GM18507 (cell line): ENCODE data around the gene C16orf96.

Experiments used
- DNase-seq: peaks from one replicate; pipeline ENCODE4 v3.0.0; 2011; ENCODE audit warnings: low read depth; ENCODE audit not compliant: insufficient read length; ENCODE audit errors: extremely low spot score
- FAIRE-seq: peaks from 2 replicates; lab custom pipeline; 2011; peaks lifted over from hg19 to GRCh38; lab: Jason Lieb, UNC

The C16orf96 gene

DNA sequence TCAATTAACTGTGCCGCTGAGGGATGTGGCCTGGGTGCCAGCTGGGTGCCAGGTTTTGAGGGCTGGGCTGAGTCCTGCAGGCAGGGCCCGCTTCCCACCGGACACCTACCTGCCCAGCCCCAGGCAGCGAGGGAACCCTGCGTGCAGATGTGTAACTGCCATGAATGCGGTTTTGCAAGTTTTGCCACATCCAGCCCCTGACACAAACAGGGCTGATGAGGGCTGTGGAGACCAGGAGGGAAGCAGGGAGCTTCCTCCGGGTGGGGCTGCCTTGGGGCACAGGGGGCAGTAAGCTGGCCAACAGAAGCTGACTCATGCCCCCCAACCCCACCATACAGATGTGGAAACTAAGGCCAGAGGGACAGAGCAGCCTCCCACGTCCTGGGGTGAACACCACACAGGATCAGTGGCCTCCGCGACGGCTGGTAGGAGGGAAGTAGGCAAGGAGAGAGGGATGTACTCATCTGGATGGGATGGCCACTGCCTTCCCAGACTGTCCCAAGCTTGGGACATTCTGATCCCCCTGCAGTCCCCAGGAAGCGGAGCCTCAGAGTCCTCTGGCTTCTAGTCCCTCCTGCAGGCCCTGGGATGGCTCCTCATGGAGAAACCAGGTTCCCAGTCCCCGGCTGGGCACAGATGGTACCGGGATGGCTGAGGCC lies 57.0 kb downstream of the C16orf96 start:
- no peak for FAIRE-seq
- no peak for DNase-seq

DNA sequence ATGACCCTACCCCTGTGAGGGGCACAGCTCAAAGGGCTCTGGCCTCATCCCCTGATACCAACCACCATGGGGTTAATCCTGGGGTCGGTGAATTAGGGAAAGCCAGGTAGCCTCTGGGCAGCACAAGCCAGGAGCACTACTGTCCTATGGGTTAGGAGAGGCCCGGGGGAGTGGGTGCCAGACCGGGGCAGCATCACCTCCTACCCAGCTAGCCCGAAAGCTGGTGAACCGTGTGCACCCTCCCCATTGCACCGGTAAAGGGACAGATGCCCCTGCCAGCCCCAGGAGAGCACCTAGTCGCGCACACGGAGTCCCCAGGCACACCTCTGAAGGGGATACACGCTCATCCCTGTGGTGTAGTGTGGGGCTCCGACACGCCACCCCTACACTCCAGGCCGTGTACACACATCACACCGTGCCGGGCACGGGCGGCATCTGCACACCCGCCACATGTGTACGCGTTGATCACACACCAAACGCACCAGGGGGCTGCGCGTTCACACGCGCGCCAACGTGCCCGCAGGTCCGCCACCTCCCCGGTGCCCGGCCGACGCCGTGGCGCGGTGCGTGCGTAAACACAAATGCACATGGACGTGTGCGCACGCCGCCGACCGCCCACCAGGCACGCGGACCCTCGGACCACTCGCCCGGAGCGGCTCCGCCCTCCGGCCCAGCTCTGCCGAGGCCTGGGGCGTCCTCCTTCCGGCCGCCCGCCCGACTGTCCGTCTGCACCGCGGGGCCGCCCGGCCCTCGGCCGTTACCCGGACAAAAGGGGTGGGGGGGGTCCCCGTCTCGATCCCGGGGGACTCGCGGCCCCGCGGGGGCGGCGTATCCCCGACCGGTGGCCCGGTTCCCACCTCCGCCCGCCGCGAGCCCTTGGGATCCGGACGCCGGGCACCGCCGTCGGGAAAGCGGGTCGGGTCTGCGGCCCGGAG lies 57.8 kb downstream of the C16orf96 start:
- DNase-seq (no peak), FAIRE-seq (no peak)

DNA sequence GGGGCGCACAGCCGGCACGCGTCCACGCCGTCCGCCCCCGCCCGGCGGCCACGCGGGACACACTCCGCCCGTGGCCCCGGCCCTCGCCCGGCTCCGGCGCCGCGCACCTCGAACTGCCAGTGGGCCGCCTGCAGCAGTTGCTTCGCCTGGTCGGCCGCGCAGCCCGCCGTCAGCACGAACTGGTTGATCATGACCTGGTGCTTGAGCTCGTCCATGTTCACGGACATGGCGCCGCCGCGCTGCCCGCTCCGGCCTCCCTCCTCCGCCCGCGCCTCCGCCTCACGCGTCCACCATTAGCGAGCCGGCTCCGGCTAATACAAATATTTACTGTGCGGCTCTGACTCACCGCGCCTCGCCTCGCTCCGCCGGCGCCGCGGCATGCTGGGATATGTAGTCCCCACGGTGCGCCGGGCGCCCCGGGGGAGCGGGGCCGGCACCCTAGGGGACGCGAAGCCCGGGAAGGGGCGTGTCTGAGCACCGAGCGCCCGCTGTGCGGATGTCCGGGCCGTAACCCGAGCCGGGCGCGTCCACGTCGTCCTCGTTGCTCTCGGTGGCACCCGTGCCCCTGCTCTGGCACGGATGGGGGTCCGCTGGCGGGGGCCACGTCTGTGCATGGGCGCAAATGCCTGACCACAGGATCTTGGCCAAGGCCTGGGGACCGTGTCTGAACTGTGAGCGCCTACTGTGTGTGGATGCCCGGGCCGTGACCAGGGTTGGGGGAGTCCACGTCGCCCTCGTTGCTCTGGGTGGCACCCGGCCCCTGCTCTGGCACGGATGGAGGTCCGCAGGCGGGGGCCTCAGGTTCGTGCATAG lies 58.6 kb downstream of the C16orf96 start, which contains the start of gene UBALD1:
Gene UBALD1 (minus strand): TSS at position 318 of the 813 bp plus-strand sequence. CDS start 91 bp downstream, at position 227.
- FAIRE-seq (peak; percentile 95), DNase-seq (peak; percentile 81)

DNA sequence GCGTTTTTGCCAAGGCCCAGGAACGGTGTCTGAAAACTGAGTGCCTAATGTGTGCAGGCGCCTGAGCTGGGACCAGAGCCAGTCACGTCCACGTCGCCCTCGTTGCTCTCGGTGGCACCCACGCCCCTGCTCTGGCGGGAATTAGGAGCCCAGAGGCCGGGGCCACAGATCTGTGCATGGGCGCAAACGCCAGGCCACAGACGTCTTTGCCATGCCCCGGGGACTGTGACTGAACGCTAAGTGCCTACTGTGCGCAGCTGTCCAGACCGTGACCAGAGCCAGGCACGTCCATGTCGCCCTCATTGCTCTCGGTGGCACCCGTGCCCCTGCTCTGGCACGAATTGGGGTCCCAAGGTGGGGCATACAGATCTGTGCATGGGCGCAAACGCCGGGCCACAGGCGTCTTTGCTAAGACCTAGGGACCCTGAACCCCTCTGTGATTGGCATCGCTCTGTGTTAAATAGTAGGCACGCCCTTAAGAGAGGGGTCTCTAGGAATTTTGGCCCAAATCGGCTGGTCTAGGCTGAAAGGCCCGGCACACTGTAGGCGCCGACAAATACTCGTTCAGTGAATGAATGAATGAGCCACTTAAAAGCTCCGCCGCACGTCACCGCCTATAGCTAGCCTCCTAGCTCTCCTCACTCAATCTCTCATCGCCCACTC lies 59.4 kb downstream of the C16orf96 start:
- DNase-seq (no peak), FAIRE-seq (no peak)

DNA sequence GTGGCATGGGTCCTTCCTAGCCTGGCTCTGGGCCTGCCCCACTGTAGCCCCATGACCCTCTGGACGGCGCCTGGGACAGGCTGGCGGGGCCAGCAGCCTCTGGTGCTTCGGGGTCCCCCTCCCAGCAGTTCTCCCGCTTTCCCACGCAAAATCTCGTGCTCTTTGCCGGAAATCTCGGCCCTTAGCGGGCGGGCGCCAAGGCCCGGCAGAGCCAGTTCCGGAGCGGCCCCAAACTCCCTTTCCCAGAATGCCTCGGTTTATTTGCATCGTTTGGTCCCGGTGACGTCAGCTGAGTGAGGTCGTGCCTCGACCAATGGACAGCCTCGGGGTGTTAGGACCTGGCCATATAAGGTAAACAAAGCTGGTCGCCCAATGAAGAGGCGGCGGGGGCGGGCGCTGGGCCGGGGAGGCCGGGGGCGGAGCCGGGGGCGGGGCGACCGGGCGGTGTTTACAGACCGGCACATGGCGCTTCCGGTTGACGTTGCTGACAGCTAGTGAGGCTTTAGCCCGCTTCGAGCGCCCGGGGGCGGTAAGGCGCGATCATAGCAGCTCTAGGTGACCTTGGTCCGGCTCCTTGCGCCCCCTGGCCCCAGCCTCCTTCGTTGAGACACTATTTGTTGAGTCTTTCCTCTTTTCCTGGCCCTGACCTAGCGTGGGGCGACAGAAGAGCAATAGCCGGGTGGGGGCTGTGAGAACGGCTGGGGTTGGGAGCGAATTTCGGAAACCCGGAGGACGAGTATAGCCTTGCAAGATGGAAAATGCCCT lies 60.1 kb downstream of the C16orf96 start:
- DNase-seq (peak; percentile 93), FAIRE-seq (peak; percentile 99)

DNA sequence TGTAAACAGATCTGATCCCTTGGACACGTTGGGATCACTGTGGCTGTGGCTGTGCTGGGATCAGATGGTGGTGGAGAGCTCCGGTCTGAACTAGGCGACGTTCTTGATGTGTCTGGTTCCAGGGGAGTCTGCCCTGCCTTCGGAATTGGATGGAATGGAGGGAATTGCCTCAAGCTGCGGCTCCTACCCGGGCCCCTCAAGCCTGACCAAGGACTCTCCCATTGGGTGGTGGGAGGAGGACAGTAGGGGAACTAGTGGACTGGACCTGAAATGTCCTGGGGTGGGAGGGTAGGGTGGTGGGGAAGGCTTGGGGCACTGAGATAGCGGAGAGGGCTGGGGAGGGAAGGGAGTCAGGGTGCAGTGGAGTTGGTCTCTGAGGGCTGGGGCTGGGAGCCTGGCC lies 61.7 kb downstream of the C16orf96 start:
- FAIRE-seq: no peak
- DNase-seq: no peak

DNA sequence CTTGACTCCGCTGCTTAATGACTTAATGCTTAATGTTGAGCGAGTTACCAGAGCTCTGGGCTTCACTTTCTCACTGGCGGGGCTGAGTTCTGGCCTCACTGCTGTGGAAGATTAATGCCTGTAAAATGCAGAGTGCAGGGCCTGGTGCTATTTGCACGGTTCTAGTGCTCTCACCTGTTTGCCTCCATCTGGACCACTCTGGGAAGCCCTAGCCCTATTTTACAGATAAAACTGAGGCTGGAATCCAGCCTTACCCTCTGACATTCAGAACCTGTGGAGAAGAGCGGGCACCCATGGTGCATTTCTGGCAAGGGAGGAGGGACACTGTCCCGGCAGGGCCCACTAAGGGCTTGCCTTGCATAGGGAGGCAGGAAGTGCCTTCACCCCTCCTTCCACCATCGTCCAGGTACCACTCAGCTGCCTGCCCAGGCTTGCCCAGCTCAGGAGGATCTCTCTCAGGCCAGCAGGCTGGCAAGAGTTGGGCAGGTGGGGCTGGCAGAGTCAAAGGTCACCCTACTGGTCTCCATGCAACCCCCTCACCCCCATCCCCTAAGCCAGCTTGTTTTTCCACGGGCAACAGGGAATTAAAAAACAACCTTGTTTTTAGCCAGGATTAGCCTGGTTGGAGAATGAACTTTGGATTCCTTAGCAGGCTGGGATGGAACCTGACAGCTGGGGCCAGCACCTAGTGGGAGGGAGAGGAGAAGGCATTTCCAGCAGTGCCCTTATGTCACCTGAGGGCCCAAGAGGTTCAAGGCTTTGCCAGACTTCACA lies 62.7 kb downstream of the C16orf96 start:
- DNase-seq (no peak), FAIRE-seq (no peak)

DNA sequence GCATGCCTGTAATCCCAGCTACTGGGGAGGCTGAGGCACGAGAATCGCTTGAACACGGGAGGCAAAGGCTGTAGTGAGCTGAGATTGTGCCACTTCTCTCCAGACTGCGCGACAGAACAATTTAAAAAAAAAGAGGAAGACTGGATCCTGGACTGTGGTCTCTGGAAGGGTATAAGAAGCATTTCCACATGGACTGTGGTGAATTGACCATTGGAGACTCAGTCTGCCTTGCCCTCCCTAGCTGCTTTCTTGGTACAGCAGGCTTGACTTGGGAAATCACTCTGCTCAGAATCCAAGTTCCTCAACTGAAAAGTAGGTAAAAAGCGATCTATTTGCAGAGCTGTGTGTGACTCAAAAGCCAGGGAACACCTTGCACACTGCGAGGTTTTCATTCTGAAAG lies 67.5 kb downstream of the C16orf96 start:
- DNase-seq: no peak
- FAIRE-seq: no peak

DNA sequence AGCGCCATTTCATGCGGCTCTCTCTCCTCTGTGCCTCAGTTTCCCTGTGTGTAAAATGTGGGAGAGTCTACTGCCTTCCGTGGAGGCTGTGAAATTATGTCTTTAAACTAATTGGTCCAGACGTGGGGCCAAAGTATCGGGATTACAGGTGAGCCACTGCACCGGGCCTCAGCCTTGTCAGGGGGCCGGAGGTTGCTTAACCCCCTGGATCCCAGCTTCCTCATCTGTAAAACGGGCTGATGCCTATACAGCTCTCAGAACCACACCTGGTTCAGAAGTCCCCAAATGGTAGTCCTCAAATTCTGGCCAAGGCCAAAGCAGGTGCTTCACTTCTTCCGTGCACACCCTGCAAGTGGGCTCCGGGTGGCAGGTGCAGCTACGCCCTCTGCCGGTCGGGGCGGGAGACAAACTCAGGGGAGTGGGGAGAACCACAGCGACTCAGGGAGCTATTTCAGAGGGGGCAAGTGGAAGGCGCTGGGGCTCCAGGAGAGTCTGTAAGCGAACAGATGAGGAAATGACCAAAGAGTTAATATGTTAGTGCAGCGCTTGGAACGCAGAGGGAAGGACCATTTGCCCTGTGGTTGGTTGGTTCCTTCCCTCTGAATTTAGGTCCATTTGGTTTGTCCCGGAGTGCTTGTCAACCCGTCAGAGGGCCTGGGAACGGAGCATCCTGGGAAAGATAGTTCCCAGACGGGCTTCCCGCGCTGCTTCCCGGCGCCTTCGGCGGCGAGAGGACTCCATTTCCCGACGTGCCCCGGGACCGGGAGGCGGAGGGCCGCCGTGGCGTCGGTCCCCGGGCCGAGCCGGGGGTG lies 68.1 kb downstream of the C16orf96 start, which contains the start of gene MGRN1:
Gene MGRN1 (plus strand): TSS at position 812 of the 812 bp plus-strand sequence. CDS start 135 bp downstream, outside the sequence.
- FAIRE-seq: peak; percentile 96

DNA sequence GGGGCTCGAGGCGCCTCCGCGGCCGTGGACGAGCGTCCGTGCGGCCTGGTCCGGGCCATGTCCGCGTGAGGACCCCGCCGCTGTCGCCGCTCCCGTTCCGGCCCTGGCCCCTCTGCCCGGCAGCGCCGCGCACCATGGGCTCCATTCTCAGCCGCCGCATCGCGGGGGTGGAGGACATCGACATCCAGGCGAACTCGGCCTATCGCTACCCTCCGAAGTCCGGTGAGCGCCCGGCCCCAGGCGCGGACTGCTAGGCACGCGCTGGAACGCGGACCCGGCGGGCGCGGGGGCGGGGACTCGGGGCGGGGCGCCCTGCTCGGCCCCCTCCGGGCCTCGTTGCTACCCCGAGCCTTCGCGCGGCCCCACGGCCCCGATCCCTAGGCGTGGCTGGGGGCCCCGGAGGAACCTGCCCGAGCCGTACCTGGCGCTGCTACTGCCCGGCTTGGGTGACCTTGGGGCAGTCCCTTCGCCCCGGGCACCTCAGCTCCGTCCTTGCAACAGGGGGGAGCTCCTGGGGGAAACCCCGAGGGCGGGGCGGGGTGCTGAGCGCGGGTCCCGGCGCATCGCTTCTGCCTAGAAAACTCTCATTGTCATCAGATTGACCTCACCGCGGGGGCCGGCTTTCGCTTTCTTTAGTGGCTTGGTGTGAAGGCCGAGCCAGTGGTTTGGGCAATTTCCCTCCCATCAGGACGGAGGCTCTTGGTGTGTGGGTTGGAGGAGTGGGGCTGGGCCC lies 68.9 kb downstream of the C16orf96 start:
- peak; percentile 59 for DNase-seq
- peak; percentile 85 for FAIRE-seq

More for the DNA sequence above, 68.1 kb downstream of the C16orf96 start, which contains the start of gene MGRN1:
- peak; percentile 87 for DNase-seq

DNA sequence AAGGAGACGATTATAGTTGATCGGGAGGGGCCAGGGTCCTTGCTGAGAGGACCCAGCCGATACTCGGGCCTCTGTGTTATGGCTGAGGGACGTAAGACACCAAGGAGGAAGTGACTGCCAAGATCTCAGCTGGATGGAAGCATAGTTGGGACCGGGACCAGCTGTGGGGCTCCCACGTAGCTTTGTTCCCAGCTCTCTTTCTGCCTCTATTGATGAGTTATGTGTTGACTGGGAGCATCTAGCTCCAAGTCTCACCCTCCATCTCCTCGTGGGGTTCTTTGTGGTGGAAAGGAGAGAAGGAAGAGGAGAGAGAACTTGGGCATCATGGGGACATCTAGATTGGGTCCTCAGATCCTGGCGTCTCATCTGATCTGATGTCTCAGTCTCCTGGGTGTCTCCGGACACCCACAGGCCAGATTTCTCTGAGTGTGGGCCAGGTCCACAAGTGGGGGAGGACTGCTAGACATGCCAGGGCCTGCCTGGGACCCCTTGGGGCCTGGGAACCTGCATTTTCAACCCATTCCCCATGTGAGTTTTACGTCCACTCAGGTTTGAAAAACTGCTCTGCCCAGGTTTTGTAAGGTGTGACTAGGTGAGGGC lies 69.5 kb downstream of the C16orf96 start:
- no peak for DNase-seq
- peak; percentile 42 for FAIRE-seq

DNA sequence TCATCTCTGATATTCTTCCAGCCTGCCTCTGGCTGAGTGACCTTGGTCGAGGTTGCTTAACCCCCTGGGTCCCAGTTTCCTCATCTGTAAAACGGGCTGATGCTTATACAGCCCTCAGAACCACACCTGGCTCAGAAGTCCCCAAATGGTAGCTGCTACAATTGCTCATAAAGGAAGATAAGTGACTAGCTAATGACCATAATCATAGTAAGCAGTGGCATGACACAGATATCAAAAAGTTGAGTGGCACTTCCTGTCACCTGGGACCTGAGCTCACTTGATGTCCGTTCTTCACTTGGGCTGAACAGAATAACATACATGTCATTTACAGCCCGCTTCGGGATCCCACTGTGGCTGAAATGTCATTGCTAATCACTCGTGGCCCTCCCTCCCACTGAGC lies 70.3 kb downstream of the C16orf96 start:
- FAIRE-seq: no peak
- no peak for DNase-seq

DNA sequence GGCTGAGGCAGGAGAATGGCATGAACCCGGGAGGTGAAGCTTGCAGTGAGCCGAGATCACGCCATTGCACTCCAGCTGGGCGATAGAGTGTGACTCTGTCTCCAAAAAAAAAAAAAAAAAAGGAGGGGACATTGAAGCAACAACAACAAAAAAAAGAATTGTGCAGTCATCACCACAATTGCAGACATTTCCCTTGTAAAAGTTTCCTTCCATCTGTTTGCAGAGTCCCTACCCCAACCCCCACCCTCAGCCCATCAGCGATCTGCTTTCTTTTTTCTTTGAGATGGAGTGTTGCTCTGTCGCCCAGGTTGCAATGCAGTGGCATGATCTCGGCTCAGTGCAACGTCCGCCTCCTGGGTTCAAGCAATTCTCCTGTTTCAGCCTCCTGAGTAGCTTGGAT lies 72.1 kb downstream of the C16orf96 start:
- DNase-seq: no peak
- FAIRE-seq: no peak

DNA sequence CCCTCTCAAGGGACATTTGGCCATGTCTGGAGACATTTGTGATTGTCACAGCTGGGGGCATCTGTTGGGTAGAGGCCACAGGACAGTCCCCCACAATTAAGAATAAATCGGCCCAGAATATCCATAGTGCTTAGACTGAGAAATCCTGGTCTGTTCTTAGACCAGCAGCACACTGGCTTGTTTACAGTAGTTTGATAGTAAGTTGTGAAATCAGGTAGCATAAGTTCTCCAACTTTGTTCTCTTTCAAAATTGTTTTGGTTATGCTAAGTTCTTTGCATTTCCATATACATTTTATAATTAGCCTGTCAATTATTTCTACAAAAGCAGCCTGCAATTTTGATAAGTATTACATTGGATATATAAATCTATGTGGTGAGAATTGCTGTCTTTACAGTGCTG lies 75.3 kb downstream of the C16orf96 start:
- DNase-seq (no peak), FAIRE-seq (no peak)

DNA sequence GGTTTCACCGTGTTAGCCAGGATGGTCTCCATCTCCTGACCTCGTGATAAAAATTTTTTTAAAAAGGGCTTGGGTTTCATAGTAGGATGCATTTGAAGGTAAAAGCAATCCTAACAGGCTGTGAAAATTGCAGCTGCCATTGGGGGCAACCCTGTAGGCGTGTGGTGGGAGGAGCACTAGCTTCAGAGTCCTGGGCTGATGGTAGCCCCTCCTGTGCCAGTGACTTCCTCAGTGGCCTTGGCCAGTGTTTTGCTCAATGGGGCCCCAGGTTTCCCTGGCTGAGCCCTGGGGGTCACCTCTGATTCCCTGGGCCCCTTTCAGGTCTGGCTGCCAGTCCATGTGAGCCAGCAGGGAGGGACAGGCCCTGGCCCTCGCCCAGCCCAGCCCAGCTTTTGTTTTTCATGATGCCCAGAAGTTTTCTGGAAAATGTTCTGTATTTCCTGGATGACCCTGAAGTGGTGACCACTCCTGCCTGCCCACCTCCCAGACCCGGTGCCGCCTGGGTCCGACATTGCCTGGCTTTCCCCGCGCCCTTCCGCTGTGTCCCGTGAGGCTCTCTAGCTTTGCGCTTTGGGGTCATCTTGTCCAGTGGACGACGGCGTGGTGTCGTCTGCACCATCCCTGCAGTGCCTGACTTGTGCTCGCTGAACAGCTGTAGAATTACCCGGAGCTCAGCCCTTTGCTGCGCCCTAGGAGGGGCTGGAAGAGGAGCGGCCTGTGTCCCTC lies 77.9 kb downstream of the C16orf96 start:
- FAIRE-seq (no peak), DNase-seq (no peak)
